ENCODE measurements around the gene RYR3.

RYR3 gene

GRCh38 chr15:33639051-33639450 lies 328.3 kb downstream of the RYR3 start:
- H3K23ac ChIP-seq (ENCODE audit: low read depth, low read length, poor library complexity): no peak overlapping the region
- H4K91ac ChIP-seq (ENCODE audit: low read depth, low read length, poor library complexity): no peak overlapping the region
- H2BK5ac ChIP-seq (ENCODE audit: low read length): no peak overlapping the region
- H3K14ac ChIP-seq (ENCODE audit: low read length): no peak overlapping the region
- no peaks in the 10 kb centered on the region for H3K79me1 ChIP-seq (ENCODE audit: low read depth, low read length)
- no peak overlapping the region for H3K27ac ChIP-seq (replicated peaks; ENCODE audit: low read length)
- no peak overlapping the region for H3K4me3 ChIP-seq (ENCODE audit: low read length in 2 of 2)
- H2BK120ac ChIP-seq (ENCODE audit: low read depth, low read length): no peak overlapping the region
- no peaks in the 10 kb centered on the region for H3K36me3 ChIP-seq (replicated peaks in 1 of 2; ENCODE audit: control insufficient read depth in 2 of 2, insufficient read depth in 2 of 2, low read length in 2 of 2)
- H2BK15ac ChIP-seq (ENCODE audit: low read length): no peak overlapping the region
- H2AFZ ChIP-seq (ENCODE audit: low read length): no peak overlapping the region
- no peak overlapping the region for H2AK5ac ChIP-seq (ENCODE audit: low read depth, low read length)
- peaks cover 0 to 2% of the 10 kb centered on the region in 2 donors for H3K4me1 ChIP-seq (ENCODE audit: control insufficient read depth in 2 of 2, insufficient read depth in 1 of 2, low read depth in 1 of 2, low read length in 2 of 2)
- H4K8ac ChIP-seq (ENCODE audit: low read depth, low read length): no peak overlapping the region
- H3K18ac ChIP-seq (ENCODE audit: low read length): no peak overlapping the region
- no peaks in the 10 kb centered on the region for H3K27me3 ChIP-seq (ENCODE audit: control insufficient read depth in 3 of 3, insufficient read depth in 3 of 3, low read depth in 1 of 3, low read length in 3 of 3)
- no peak overlapping the region for H3K4ac ChIP-seq (ENCODE audit: low read length)
- no CpG with 5 or more reads among the region's 4 CpGs for WGBS, 2 donors (ENCODE audit: extremely low coverage in 2 of 2, insufficient read length in 2 of 2, insufficient replicate concordance in 1 of 2)
- no peaks in the 10 kb centered on the region for H3K9me3 ChIP-seq (replicated peaks in 1 of 2; ENCODE audit: control insufficient read depth in 2 of 2, insufficient read depth in 1 of 2, low read depth in 1 of 2, low read length in 2 of 2)
- DNase-seq (ENCODE audit: low spot score): no peak
- H2BK12ac ChIP-seq (ENCODE audit: low read length): no peak overlapping the region
- H3K4me2 ChIP-seq (ENCODE audit: insufficient read depth, low read length, poor library complexity, severe bottlenecking): no peak overlapping the region
- no peak overlapping the region for H3K9ac ChIP-seq (ENCODE audit: low read depth, low read length, poor library complexity)

DNA sequence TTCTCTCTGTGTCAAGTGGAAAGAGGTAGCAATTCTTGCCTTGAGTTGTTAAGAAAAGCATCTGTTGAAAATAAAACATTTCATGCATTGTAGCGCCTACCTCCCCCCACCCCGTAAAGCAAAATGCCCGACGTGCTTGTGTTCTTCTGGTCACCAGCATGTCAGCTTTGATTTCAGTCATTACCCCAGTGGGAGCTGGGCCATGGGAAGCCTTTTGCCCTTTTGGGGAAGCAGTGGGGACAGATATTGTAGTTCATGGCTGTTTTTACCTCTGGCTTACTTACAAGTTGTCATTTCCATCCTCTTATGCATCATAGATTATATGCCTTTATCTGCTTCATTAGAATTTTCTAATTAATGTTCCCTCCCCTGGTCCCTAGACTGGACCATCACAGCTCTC lies 328.7 kb downstream of the RYR3 start:
- no CpG with 5 or more reads among the region's 4 CpGs for WGBS, 2 donors (ENCODE audit: extremely low coverage in 2 of 2, insufficient read length in 2 of 2, insufficient replicate concordance in 1 of 2)
- Histone ChIP-seq H3K4ac (ENCODE audit: low read length) (no peak overlapping the region), H4K8ac (ENCODE audit: low read depth, low read length) (no peak overlapping the region), H2AFZ (ENCODE audit: low read length) (no peak overlapping the region), H3K14ac (ENCODE audit: low read length) (no peak overlapping the region), H3K18ac (ENCODE audit: low read length) (no peak overlapping the region), H2AK5ac (ENCODE audit: low read depth, low read length) (no peak overlapping the region), H4K91ac (ENCODE audit: low read depth, low read length, poor library complexity) (no peak overlapping the region), H3K4me2 (ENCODE audit: insufficient read depth, low read length, poor library complexity, severe bottlenecking) (no peak overlapping the region), H3K9ac (ENCODE audit: low read depth, low read length, poor library complexity) (no peak overlapping the region), H3K9me3 (replicated peaks in 1 of 2; ENCODE audit: control insufficient read depth in 2 of 2, insufficient read depth in 1 of 2, low read depth in 1 of 2, low read length in 2 of 2) (no peaks in the 10 kb centered on the region), H3K4me3 (ENCODE audit: low read length in 2 of 2) (no peak overlapping the region), H3K4me1 (ENCODE audit: control insufficient read depth in 2 of 2, insufficient read depth in 1 of 2, low read depth in 1 of 2, low read length in 2 of 2) (peaks cover 0 to 2% of the 10 kb centered on the region in 2 donors), H3K27me3 (ENCODE audit: control insufficient read depth in 3 of 3, insufficient read depth in 3 of 3, low read depth in 1 of 3, low read length in 3 of 3) (no peaks in the 10 kb centered on the region), H3K23ac (ENCODE audit: low read depth, low read length, poor library complexity) (no peak overlapping the region), H2BK120ac (ENCODE audit: low read depth, low read length) (no peak overlapping the region), H2BK15ac (ENCODE audit: low read length) (no peak overlapping the region), H2BK12ac (ENCODE audit: low read length) (no peak overlapping the region), H3K27ac (replicated peaks; ENCODE audit: low read length) (no peak overlapping the region), H2BK5ac (ENCODE audit: low read length) (no peak overlapping the region), H3K36me3 (replicated peaks in 1 of 2; ENCODE audit: control insufficient read depth in 2 of 2, insufficient read depth in 2 of 2, low read length in 2 of 2) (no peaks in the 10 kb centered on the region), H3K79me1 (ENCODE audit: low read depth, low read length) (no peaks in the 10 kb centered on the region)
- DNase-seq (ENCODE audit: low spot score): no peak

- no peak overlapping the region for H3K23ac ChIP-seq (ENCODE audit: low read depth, low read length, poor library complexity)
- H3K4me2 ChIP-seq (ENCODE audit: insufficient read depth, low read length, poor library complexity, severe bottlenecking): no peak overlapping the region
- H3K36me3 ChIP-seq (replicated peaks in 1 of 2; ENCODE audit: control insufficient read depth in 2 of 2, insufficient read depth in 2 of 2, low read length in 2 of 2): no peaks in the 10 kb centered on the region
- no peak overlapping the region for H2AK5ac ChIP-seq (ENCODE audit: low read depth, low read length)
- no peak overlapping the region for H3K18ac ChIP-seq (ENCODE audit: low read length)
- H2BK15ac ChIP-seq (ENCODE audit: low read length): no peak overlapping the region
- no peak overlapping the region for H4K8ac ChIP-seq (ENCODE audit: low read depth, low read length)
- WGBS, 2 donors (ENCODE audit: extremely low coverage in 2 of 2, insufficient read length in 2 of 2, insufficient replicate concordance in 1 of 2): no CpG with 5 or more reads among the region's 6 CpGs
- no peak overlapping the region for H2BK120ac ChIP-seq (ENCODE audit: low read depth, low read length)
- no peak overlapping the region for H2BK5ac ChIP-seq (ENCODE audit: low read length)
- no peak for DNase-seq (ENCODE audit: low spot score)
- H4K91ac ChIP-seq (ENCODE audit: low read depth, low read length, poor library complexity): no peak overlapping the region
- H3K4me1 ChIP-seq (ENCODE audit: control insufficient read depth in 2 of 2, insufficient read depth in 1 of 2, low read depth in 1 of 2, low read length in 2 of 2): peaks cover 0 to 2% of the 10 kb centered on the region in 2 donors
- no peak overlapping the region for H3K27ac ChIP-seq (replicated peaks; ENCODE audit: low read length)
- H3K4me3 ChIP-seq (ENCODE audit: low read length in 2 of 2): no peak overlapping the region
- no peaks in the 10 kb centered on the region for H3K79me1 ChIP-seq (ENCODE audit: low read depth, low read length)
- no peak overlapping the region for H3K4ac ChIP-seq (ENCODE audit: low read length)
- no peaks in the 10 kb centered on the region for H3K9me3 ChIP-seq (replicated peaks in 1 of 2; ENCODE audit: control insufficient read depth in 2 of 2, insufficient read depth in 1 of 2, low read depth in 1 of 2, low read length in 2 of 2)
- no peaks in the 10 kb centered on the region for H3K27me3 ChIP-seq (ENCODE audit: control insufficient read depth in 3 of 3, insufficient read depth in 3 of 3, low read depth in 1 of 3, low read length in 3 of 3)
- H2AFZ ChIP-seq (ENCODE audit: low read length): no peak overlapping the region
- H3K9ac ChIP-seq (ENCODE audit: low read depth, low read length, poor library complexity): no peak overlapping the region
- no peak overlapping the region for H3K14ac ChIP-seq (ENCODE audit: low read length)
- no peak overlapping the region for H2BK12ac ChIP-seq (ENCODE audit: low read length)
These were observed 329.2 kb downstream of the RYR3 start for GRCh38 chr15:33639978-33640377.

GRCh38 chr15:33641069-33641468 lies 330.3 kb downstream of the RYR3 start:
- Histone ChIP-seq H3K79me1 (ENCODE audit: low read depth, low read length) (no peaks in the 10 kb centered on the region), H3K4ac (ENCODE audit: low read length) (no peak overlapping the region), H3K27me3 (ENCODE audit: control insufficient read depth in 3 of 3, insufficient read depth in 3 of 3, low read depth in 1 of 3, low read length in 3 of 3) (no peaks in the 10 kb centered on the region), H3K4me2 (ENCODE audit: insufficient read depth, low read length, poor library complexity, severe bottlenecking) (no peak overlapping the region), H3K18ac (ENCODE audit: low read length) (no peak overlapping the region), H2BK12ac (ENCODE audit: low read length) (no peak overlapping the region), H4K91ac (ENCODE audit: low read depth, low read length, poor library complexity) (no peak overlapping the region), H2BK120ac (ENCODE audit: low read depth, low read length) (no peak overlapping the region), H3K14ac (ENCODE audit: low read length) (no peak overlapping the region), H3K23ac (ENCODE audit: low read depth, low read length, poor library complexity) (no peak overlapping the region), H3K9ac (ENCODE audit: low read depth, low read length, poor library complexity) (no peak overlapping the region), H2AK5ac (ENCODE audit: low read depth, low read length) (no peak overlapping the region), H3K4me1 (ENCODE audit: control insufficient read depth in 2 of 2, insufficient read depth in 1 of 2, low read depth in 1 of 2, low read length in 2 of 2) (peaks cover 0 to 2% of the 10 kb centered on the region in 2 donors), H4K8ac (ENCODE audit: low read depth, low read length) (no peak overlapping the region), H2AFZ (ENCODE audit: low read length) (no peak overlapping the region), H3K9me3 (replicated peaks in 1 of 2; ENCODE audit: control insufficient read depth in 2 of 2, insufficient read depth in 1 of 2, low read depth in 1 of 2, low read length in 2 of 2) (no peaks in the 10 kb centered on the region), H2BK15ac (ENCODE audit: low read length) (no peak overlapping the region), H3K4me3 (ENCODE audit: low read length in 2 of 2) (no peak overlapping the region), H3K27ac (replicated peaks; ENCODE audit: low read length) (no peak overlapping the region), H3K36me3 (replicated peaks in 1 of 2; ENCODE audit: control insufficient read depth in 2 of 2, insufficient read depth in 2 of 2, low read length in 2 of 2) (no peaks in the 10 kb centered on the region), H2BK5ac (ENCODE audit: low read length) (no peak overlapping the region)
- no CpG with 5 or more reads among the region's 4 CpGs for WGBS, 2 donors (ENCODE audit: extremely low coverage in 2 of 2, insufficient read length in 2 of 2, insufficient replicate concordance in 1 of 2)
- DNase-seq (ENCODE audit: low spot score): no peak

Data from neuronal stem cell (in vitro differentiated cells).